K562 (cell line): ENCODE data around the gene GALNT12. TPM values are rescaled to one million over a fixed set of nuclear protein-coding genes. Genes with fewer than 3 reads are reported as not detected.

Source experiments
- ERF ChIP-seq: fragments of 450-650 bp; formaldehyde crosslinking; IDR thresholded peaks from 2 replicates; pipeline ENCODE4 v1.4.0; 2020; ENCODE audit warnings: mild to moderate bottlenecking, mixed read lengths
- FIP1L1 ChIP-seq: fragments of 200-400 bp; formaldehyde crosslinking; IDR thresholded peaks from 2 replicates; pipeline ENCODE4 v1.6.1; 2018; ENCODE audit warnings: mild to moderate bottlenecking, low read depth, low read length; ENCODE audit not compliant: poor library complexity, severe bottlenecking
- FOXK2 ChIP-seq, 2 experiments: fragments of 450-650 bp; IDR thresholded peaks in 1 of 2; conservative IDR thresholded peaks in 1 of 2; 2 replicates each; pipeline ENCODE4 v1.6.1; 2016; ENCODE audit warnings: low read depth in 2 of 2, mild to moderate bottlenecking in 1 of 2
- HIVEP1 ChIP-seq: fragments of 250-450 bp; sonication (Bioruptor Pico); IDR thresholded peaks from 2 replicates; pipeline ENCODE4 v1.4.0; 2020; ENCODE audit warnings: mild to moderate bottlenecking
- HOXB6 ChIP-seq: fragments of 250-450 bp; sonication (Bioruptor Pico); IDR thresholded peaks from 2 replicates; pipeline ENCODE4 v1.5.1; 2022; ENCODE audit warnings: mild to moderate bottlenecking, borderline replicate concordance
- MCM7 ChIP-seq, 2 experiments: fragments of 450-650 bp; IDR thresholded peaks; 2 replicates each; pipeline ENCODE4 v1.6.1; 2016 to 2018
- PHF21A ChIP-seq: fragments of 450-650 bp; IDR thresholded peaks from 2 replicates; pipeline ENCODE4 v1.6.1; 2017; ENCODE audit warnings: low read depth, borderline replicate concordance
- RBM15 ChIP-seq: fragments of 200-400 bp; formaldehyde crosslinking; IDR thresholded peaks from 2 replicates; pipeline ENCODE4 v1.6.1; 2018; ENCODE audit warnings: mild to moderate bottlenecking, low read length, moderate library complexity; ENCODE audit not compliant: insufficient read depth
- RBM25 ChIP-seq: fragments of 200-400 bp; formaldehyde crosslinking; IDR thresholded peaks from 2 replicates; pipeline ENCODE4 v1.6.1; 2018; ENCODE audit warnings: low read length, low read depth, moderate library complexity; ENCODE audit not compliant: severe bottlenecking
- SIX5 ChIP-seq, 2 experiments: IDR thresholded peaks; 2 replicates each; pipeline ENCODE4 v1.6.1; 2011; ENCODE audit warnings: low read length in 2 of 2, borderline replicate concordance in 1 of 2, low read depth in 1 of 2, mild to moderate bottlenecking in 1 of 2, moderate library complexity in 1 of 2; ENCODE audit not compliant: insufficient read depth in 1 of 2
- ZNF280A ChIP-seq: fragments of 450-650 bp; IDR thresholded peaks from 2 replicates; pipeline ENCODE4 v1.6.1; 2018; ENCODE audit warnings: mild to moderate bottlenecking, low read depth; ENCODE audit not compliant: partially characterized antibody
- ZNF282 ChIP-seq: sonication (generic); formaldehyde crosslinking; IDR thresholded peaks from 2 replicates; pipeline ENCODE4 v1.8.1; 2023; ENCODE audit warnings: missing genetic modification reagents
- ZNF407 ChIP-seq: fragments of 450-650 bp; IDR thresholded peaks from 2 replicates; pipeline ENCODE4 v1.6.1; 2016; ENCODE audit warnings: low read depth
- ZNF584 ChIP-seq: fragments of 200-800 bp; sonication (Bioruptor generic); IDR thresholded peaks from 2 replicates; pipeline ENCODE4 v1.6.1; 2016; ENCODE audit warnings: low read depth, mild to moderate bottlenecking, missing genetic modification characterization, missing compliant biosample characterization
- ZNF75A ChIP-seq: fragments of 450-650 bp; formaldehyde crosslinking; IDR thresholded peaks from 2 replicates; pipeline ENCODE4 v1.4.0; 2020; ENCODE audit warnings: mild to moderate bottlenecking
- polyA plus RNA-seq, 8 experiments: library from polyadenylated mRNA; depleted of rRNA in 4 of 8; stranded (reverse) in 5 of 8; unstranded in 3 of 8; fragments of >200 nt; fragmentation: Nextera tagmentation in 2 of 8; fragmentation: Illumina TruSeq in 1 of 8; extraction: Ambion mirVana in 2 of 8; extraction: Trizol in 1 of 8; gene quantifications; 2 replicates each; pipeline versions ENCODE4 v1.2.1 to v1.2.3, GENCODE V29; 2011 to 2014; ENCODE audit warnings: inconsistent platforms in 1 of 8, missing spikeins in 1 of 8
- total RNA-seq, 7 experiments: library from RNA; depleted of rRNA in 6 of 7; stranded (reverse); fragments of >200 nt in 6 of 7; fragmentation: Illumina TruSeq in 2 of 7; extraction: Trizol in 2 of 7; gene quantifications; 2 replicates each; pipeline versions ENCODE4 v1.2.1 to v1.2.3, GENCODE V29; 2011 to 2021; ENCODE audit warnings: low replicate concordance in 1 of 7
- TF ChIP-seq, protein P1 (sequence below), 3 experiments: fragments of 200-800 bp in 1 of 3; sonication (Bioruptor generic) in 1 of 3; sonication (generic) in 1 of 3; formaldehyde crosslinking in 1 of 3; IDR thresholded peaks; 2 replicates each; pipeline versions ENCODE4 v1.6.1 to v1.8.0; 2016 to 2022; ENCODE audit warnings: mild to moderate bottlenecking in 2 of 3, missing compliant biosample characterization in 2 of 3, missing genetic modification characterization in 2 of 3, missing genetic modification reagents in 1 of 3

Gene GALNT12
- total and polyA plus RNA-seq, 9 of the 15 experiments (the other 6 are each of a cell fraction or from before 2014, with no cell fraction given), result 29.7 to 82.9 (median 44.2) TPM

- TF ChIP-seq ZNF407 (no peak), SIX5 (IDR thresholded peaks at IDR 0.05; ENCODE audit: borderline replicate concordance in 1 of 2, insufficient read depth in 1 of 2, low read depth in 1 of 2, low read length in 2 of 2) (no peak), ZNF282 (CRISPR knock-in tag) (no peak), PHF21A (peak; percentile 65; the same call in 1 of the 2 replicates), MCM7 (IDR thresholded peaks at IDR 0.05) (no peak), RBM15 (no peak), ERF (CRISPR knock-in tag) (no peak), ZNF280A (no peak), HOXB6 (CRISPR knock-in tag) (no peak), ZNF584 (CRISPR knock-in tag) (no peak), FOXK2 (conservative IDR thresholded peaks at IDR 0.05 in 1 of 2, IDR thresholded peaks at IDR 0.05 in 1 of 2; ENCODE audit: low read depth in 2 of 2) (peak; percentile 94 to 95), RBM25 (no peak), ZNF75A (CRISPR knock-in tag) (no peak), FIP1L1 (no peak), HIVEP1 (no peak)
- TF ChIP-seq, protein P1, sequence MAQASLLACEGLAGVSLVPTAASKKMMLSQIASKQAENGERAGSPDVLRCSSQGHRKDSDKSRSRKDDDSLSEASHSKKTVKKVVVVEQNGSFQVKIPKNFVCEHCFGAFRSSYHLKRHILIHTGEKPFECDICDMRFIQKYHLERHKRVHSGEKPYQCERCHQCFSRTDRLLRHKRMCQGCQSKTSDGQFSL (CRISPR knock-in tag; IDR thresholded peaks at IDR 0.05), result no peak
- TF ChIP-seq, protein P1 (tag; IDR thresholded peaks at IDR 0.05), result no peak
Observed at GRCh38 chr9:98848450-98849149, 41.1 kb downstream of the GALNT12 start (continued).
